ENCODE measurements around the gene DRD3. TPM values are rescaled to one million over a fixed set of nuclear protein-coding genes. Genes with fewer than 3 reads are reported as not detected.
A peak's percentile ranks its signal among the peaks of the same experiment; 100 is the strongest.

The DRD3 gene
- total RNA-seq, 1 experiment from 2014 or later, result not detected

- no peak for DNase-seq (ENCODE audit: low spot score)
Measured at GRCh38 chr3:114120211-114120610, 58.6 kb downstream of the DRD3 start.

GRCh38 chr3:114119776-114120175 is 59.1 kb downstream of the DRD3 start:
- DNase-seq (ENCODE audit: low spot score), result no peak

GRCh38 chr3:114115143-114115542 is 63.7 kb downstream of the DRD3 start:
- no peak for DNase-seq (ENCODE audit: low spot score)

- no peak for DNase-seq (ENCODE audit: low spot score)
Measured at GRCh38 chr3:114114719-114115118, 64.1 kb downstream of the DRD3 start.

- DNase-seq (ENCODE audit: low spot score), result peak; percentile 64
Measured at GRCh38 chr3:114112696-114113095, 66.2 kb downstream of the DRD3 start.

- no peak for DNase-seq (ENCODE audit: low spot score)
Measured at GRCh38 chr3:114111060-114111770, 67.6 kb downstream of the DRD3 start.

- DNase-seq (ENCODE audit: low spot score), result no peak
Measured at GRCh38 chr3:114110439-114110838, 68.4 kb downstream of the DRD3 start.

- DNase-seq (ENCODE audit: low spot score), result no peak
Measured at GRCh38 chr3:114108137-114108536, 70.7 kb downstream of the DRD3 start.

GRCh38 chr3:114104414-114104813 is 74.4 kb downstream of the DRD3 start:
- DNase-seq (ENCODE audit: low spot score), result no peak

- DNase-seq (ENCODE audit: low spot score), result no peak
Measured at GRCh38 chr3:114103858-114104257, 75.0 kb downstream of the DRD3 start.

- DNase-seq (ENCODE audit: low spot score), result no peak
Measured at GRCh38 chr3:114103181-114103580, 75.7 kb downstream of the DRD3 start.

GRCh38 chr3:114101101-114101500 is 77.8 kb downstream of the DRD3 start:
- DNase-seq (ENCODE audit: low spot score), result no peak

GRCh38 chr3:114095796-114096195 is 83.1 kb downstream of the DRD3 start:
- no peak for DNase-seq (ENCODE audit: low spot score)

- peak; percentile 67 for DNase-seq (ENCODE audit: low spot score)
Measured at GRCh38 chr3:114093596-114093995, 85.3 kb downstream of the DRD3 start.

GRCh38 chr3:114093016-114093380 is 85.9 kb downstream of the DRD3 start:
- DNase-seq (ENCODE audit: low spot score), result no peak

- no peak for DNase-seq (ENCODE audit: low spot score)
Measured at GRCh38 chr3:114092151-114093015, 86.5 kb downstream of the DRD3 start.

- DNase-seq (ENCODE audit: low spot score), result no peak
Measured at GRCh38 chr3:114089675-114090074, 89.2 kb downstream of the DRD3 start.

GRCh38 chr3:114086356-114086755 is 92.5 kb downstream of the DRD3 start:
- DNase-seq (ENCODE audit: low spot score), result no peak

- DNase-seq (ENCODE audit: low spot score), result no peak
Measured at GRCh38 chr3:114083112-114083511, 95.7 kb downstream of the DRD3 start.

GRCh38 chr3:114081037-114081436 is 97.8 kb downstream of the DRD3 start:
- DNase-seq (ENCODE audit: low spot score), result no peak

GRCh38 chr3:114080201-114080600 is 98.7 kb downstream of the DRD3 start:
- DNase-seq (ENCODE audit: low spot score), result no peak

- no peak for DNase-seq (ENCODE audit: low spot score)
Measured at GRCh38 chr3:114079761-114080160, 99.1 kb downstream of the DRD3 start.

GRCh38 chr3:114078126-114078525 is 100.7 kb downstream of the DRD3 start:
- no peak for DNase-seq (ENCODE audit: low spot score)

All from A172 (cell line).